CD14-positive monocyte (primary cell): ENCODE measurements around the gene BCCIP. TPM values are rescaled to one million over a fixed set of nuclear protein-coding genes. Genes with fewer than 3 reads are reported as not detected.

Experiments
- DNase-seq, 3 donors: peaks; one replicate each; pipeline ENCODE4 v3.0.0-alpha.2; 2011 to 2022
- H2AFZ ChIP-seq: 2 replicates; pipeline ENCODE4 v1.6.0; 2012; ENCODE audit warnings: mild to moderate bottlenecking, low read depth, low read length, inconsistent platforms; ENCODE audit not compliant: insufficient read depth, poor library complexity, severe bottlenecking
- H3K27ac ChIP-seq, 2 donors: 1 replicate in 1 of 2; 2 replicates in 1 of 2; pipeline ENCODE4 v1.5.1; 2012 to 2013; ENCODE audit warnings: low read length in 2 of 2, control low read depth in 1 of 2, inconsistent platforms in 1 of 2, low read depth in 1 of 2, mild to moderate bottlenecking in 1 of 2
- H3K27me3 ChIP-seq, 2 donors: one replicate each; pipeline versions ENCODE4 v1.6.0 to v1.6.1; 2011 to 2013; ENCODE audit warnings: low read length in 2 of 2; ENCODE audit not compliant: control insufficient read depth in 2 of 2, insufficient read depth in 2 of 2
- H3K36me3 ChIP-seq, 2 donors: replicated peaks in 1 of 2; 1 replicate in 1 of 2; 2 replicates in 1 of 2; pipeline versions ENCODE4 v1.5.1 to v1.6.1; 2012 to 2013; ENCODE audit warnings: low read length in 2 of 2, control low read depth in 1 of 2, inconsistent platforms in 1 of 2, mild to moderate bottlenecking in 1 of 2; ENCODE audit not compliant: insufficient read depth in 2 of 2, control insufficient read depth in 1 of 2
- H3K4me1 ChIP-seq, 2 donors: 1 replicate in 1 of 2; 2 replicates in 1 of 2; pipeline versions ENCODE4 v1.5.1 to v1.6.1; 2012 to 2013; ENCODE audit warnings: low read length in 2 of 2, control low read depth in 1 of 2, inconsistent platforms in 1 of 2, mild to moderate bottlenecking in 1 of 2, moderate library complexity in 1 of 2; ENCODE audit not compliant: insufficient read depth in 2 of 2, control insufficient read depth in 1 of 2
- H3K4me2 ChIP-seq: replicated peaks from 2 replicates; pipeline ENCODE3; 2012; ENCODE audit warnings: low read length, moderate library complexity, mild to moderate bottlenecking; ENCODE audit not compliant: poor library complexity, severe bottlenecking; ENCODE audit errors: extremely low read depth
- H3K4me3 ChIP-seq, 3 experiments: fragments of 200-600 bp in 1 of 3; sonication (generic) in 1 of 3; replicated peaks in 1 of 3; 1 replicate in 2 of 3; 2 replicates in 1 of 3; pipeline ENCODE4 v1.5.1; 2011 to 2013; ENCODE audit warnings: low read length in 3 of 3, mild to moderate bottlenecking in 3 of 3, control low read depth in 2 of 3, low read depth in 2 of 3, inconsistent platforms in 1 of 3, moderate library complexity in 1 of 3
- H3K79me2 ChIP-seq: 2 replicates; pipeline ENCODE4 v1.6.0; 2012; ENCODE audit warnings: mild to moderate bottlenecking, control low read depth, inconsistent platforms, low read length, moderate library complexity; ENCODE audit not compliant: insufficient read depth
- H3K9ac ChIP-seq: 2 replicates; pipeline ENCODE4 v1.6.0; 2017; ENCODE audit warnings: low read length, mild to moderate bottlenecking; ENCODE audit not compliant: insufficient read depth, poor library complexity, severe bottlenecking
- H3K9me3 ChIP-seq, 2 donors: replicated peaks in 1 of 2; 1 replicate in 1 of 2; 2 replicates in 1 of 2; pipeline versions ENCODE4 v1.5.1 to v1.6.1; 2012 to 2013; ENCODE audit warnings: low read length in 2 of 2, control low read depth in 1 of 2; ENCODE audit not compliant: control insufficient read depth in 1 of 2, insufficient read depth in 1 of 2
- H4K20me1 ChIP-seq: 2 replicates; pipeline ENCODE4 v1.6.0; 2012; ENCODE audit warnings: mild to moderate bottlenecking, low read length, control low read depth, moderate library complexity; ENCODE audit not compliant: insufficient read depth
- H3K27ac Mint-ChIP-seq, 7 donors: one replicate each; pipeline ENCODE4 v1.8.0; 2020; ENCODE audit warnings: mild to moderate bottlenecking in 7 of 7, mixed read lengths in 7 of 7, moderate library complexity in 6 of 7, inconsistent platforms in 2 of 7
- H3K27me3 Mint-ChIP-seq, 3 donors: one replicate each; pipeline ENCODE4 v1.8.0; 2021 to 2022; ENCODE audit warnings: low read depth in 3 of 3, mild to moderate bottlenecking in 3 of 3, mixed read lengths in 3 of 3, moderate library complexity in 3 of 3, inconsistent platforms in 1 of 3
- H3K36me3 Mint-ChIP-seq, 2 donors: one replicate each; pipeline ENCODE4 v1.8.0; 2020; ENCODE audit warnings: mixed read lengths in 2 of 2, inconsistent platforms in 1 of 2, mild to moderate bottlenecking in 1 of 2
- H3K4me1 Mint-ChIP-seq: one replicate; pipeline ENCODE4 v1.8.0; 2020; ENCODE audit warnings: mild to moderate bottlenecking, mixed read lengths
- H3K4me3 Mint-ChIP-seq, 2 donors: one replicate each; pipeline ENCODE4 v1.8.0; 2020; ENCODE audit warnings: mild to moderate bottlenecking in 2 of 2, mixed read lengths in 2 of 2, moderate library complexity in 1 of 2
- H3K9me3 Mint-ChIP-seq, 7 donors: one replicate each; pipeline ENCODE4 v1.8.0; 2020 to 2022; ENCODE audit warnings: mixed read lengths in 7 of 7, mild to moderate bottlenecking in 6 of 7, moderate library complexity in 6 of 7, inconsistent platforms in 2 of 7
- CTCF ChIP-seq: fragments of 200-600 bp; IDR thresholded peaks from one replicate; pipeline ENCODE4 v1.8.0; 2022; ENCODE audit warnings: antibody characterized with exemption, mild to moderate bottlenecking
- WGBS: methylation state at CpG from one replicate; pipeline ENCODE4 v1.1.5; 2013; ENCODE audit warnings: missing lambda C conversion rate; ENCODE audit not compliant: insufficient coverage; 5-methylcytosine and 5-hydroxymethylcytosine counted together
- intact Hi-C, 2 donors: fragments of 100-400 bp; cut with micrococcal nuclease; formaldehyde crosslinking; loops; one replicate each; pipeline versions ENCODE4 v1.15.0 to v1.15.1; 2023
- polyA plus RNA-seq, 3 donors: library from polyadenylated mRNA; depleted of rRNA in 1 of 3; unstranded in 2 of 3; stranded (reverse) in 1 of 3; fragments of 300-500 nt in 2 of 3; fragments of >200 nt in 1 of 3; fragmentation: Illumina TruSeq in 2 of 3; gene quantifications; 1 replicate in 2 of 3; 2 replicates in 1 of 3; pipeline ENCODE4 v1.2.3, GENCODE V29; 2012 to 2021

Gene BCCIP
- polyA plus RNA-seq, 3 donors = 16.0 to 61.7 (median 59.3) TPM

DNA sequence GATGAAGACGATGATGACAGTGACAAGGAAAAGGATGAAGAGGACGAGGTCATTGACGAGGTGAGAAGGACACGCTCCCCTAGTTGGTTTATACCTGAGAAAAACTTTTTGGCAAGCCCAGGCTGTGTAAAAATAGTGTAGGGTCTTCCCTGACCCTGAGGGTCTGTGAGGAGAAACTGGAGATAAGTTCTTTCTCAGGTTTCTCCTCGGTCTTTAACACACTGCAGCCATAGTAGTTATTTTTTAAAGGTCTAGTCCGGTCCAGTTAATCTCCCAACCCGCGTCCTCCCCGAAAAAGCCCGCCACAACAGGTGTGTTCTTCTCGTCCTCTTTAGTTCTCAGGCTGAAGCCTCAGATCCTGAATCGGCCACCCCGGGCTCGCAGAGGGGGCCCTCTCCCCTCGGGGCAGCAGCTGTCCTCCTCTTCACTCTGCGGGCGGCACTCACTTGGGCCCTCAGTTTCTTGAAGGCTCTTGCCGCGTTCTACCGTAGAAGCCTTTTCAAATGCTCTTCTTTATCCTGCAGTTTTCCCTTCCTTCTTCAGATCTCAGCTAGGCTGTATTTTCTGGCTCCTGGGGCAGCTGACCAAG, 411 bp downstream of the BCCIP start:
- peak overlapping the region; percentile 84 for H2AFZ ChIP-seq
- H3K4me2 ChIP-seq = peak overlapping the region; percentile 70
- H3K27ac Mint-ChIP-seq = no peak overlapping the region
- intact Hi-C loops = loop anchor here (2.0 to 10.0 kb wide), 6 partner anchors 74 to 669 kb away; partner anchors contain the start of gene FANK1 (in 1 of the 2)
- H4K20me1 ChIP-seq = peaks cover 8% of the 10 kb centered on the region
- peaks cover 21 to 24% of the 10 kb centered on the region in 2 donors for H3K36me3 Mint-ChIP-seq
- no peaks in the 10 kb centered on the region for H3K9me3 Mint-ChIP-seq
- H3K27ac ChIP-seq = peak overlapping the region; percentile 83 to 93
- DNase-seq = no peak
- H3K4me1 Mint-ChIP-seq = peaks cover 32% of the 10 kb centered on the region
- H3K27me3 ChIP-seq = no peaks in the 10 kb centered on the region
- no peak overlapping the region for H3K4me3 Mint-ChIP-seq
- no peak for TF ChIP-seq CTCF
- H3K27me3 Mint-ChIP-seq = no peaks in the 10 kb centered on the region
- peaks cover 46% of the 10 kb centered on the region for H3K79me2 ChIP-seq
- no peaks in the 10 kb centered on the region for H3K9me3 ChIP-seq
- peak overlapping the region; percentile 85 for H3K4me3 ChIP-seq
- H3K9ac ChIP-seq = peak overlapping the region; percentile 84
- 0% methylated on average over 18 of the region's 20 CpGs for WGBS
- peaks cover 17 to 32% of the 10 kb centered on the region in 2 donors for H3K36me3 ChIP-seq
- peaks cover 30 to 33% of the 10 kb centered on the region in 2 donors for H3K4me1 ChIP-seq

DNA sequence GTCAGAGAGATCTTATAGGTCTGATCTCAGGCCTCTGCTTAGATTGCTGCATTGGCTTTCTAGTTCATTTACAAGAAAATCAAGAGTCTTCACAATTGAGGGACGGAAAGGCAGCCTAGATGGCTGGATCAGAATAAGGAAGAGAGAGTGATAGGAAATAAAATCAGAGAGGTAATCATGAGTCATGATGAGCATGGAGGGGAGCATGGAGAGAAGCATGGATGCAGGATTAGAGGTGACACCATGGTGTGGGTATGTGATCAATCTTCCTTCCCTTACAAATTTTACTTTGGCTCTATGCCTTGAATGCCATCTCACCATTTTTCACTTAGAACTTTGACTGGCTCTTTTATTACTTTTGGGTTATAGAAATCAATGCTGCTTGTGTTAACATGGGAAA, 1.4 kb downstream of the BCCIP start:
- peak overlapping the region in 1 of 3 experiments; percentile 85 for H3K4me3 ChIP-seq
- Mint-ChIP-seq H3K4me1 (peaks cover 32% of the 10 kb centered on the region), H3K9me3 (no peaks in the 10 kb centered on the region), H3K27me3 (no peaks in the 10 kb centered on the region), H3K4me3 (no peak overlapping the region), H3K27ac (no peak overlapping the region), H3K36me3 (peaks cover 31 to 34% of the 10 kb centered on the region in 2 donors)
- H3K27ac ChIP-seq = no peak overlapping the region
- H2AFZ ChIP-seq = no peak overlapping the region
- DNase-seq = no peak
- H4K20me1 ChIP-seq = peaks cover 14% of the 10 kb centered on the region
- peak overlapping the region; percentile 10 for H3K9ac ChIP-seq
- H3K79me2 ChIP-seq = peaks cover 46% of the 10 kb centered on the region
- no CpG with 5 or more reads among the region's 1 CpG for WGBS
- no peak for TF ChIP-seq CTCF
- H3K27me3 ChIP-seq = no peaks in the 10 kb centered on the region
- peaks cover 26 to 42% of the 10 kb centered on the region in 2 donors for H3K36me3 ChIP-seq
- H3K9me3 ChIP-seq = no peaks in the 10 kb centered on the region
- intact Hi-C loops = loop anchor here (5.0 to 10.0 kb wide), 5 partner anchors 73 to 670 kb away; partner anchors contain the start of gene FANK1 (in 1 of the 2)
- peaks cover 30 to 33% of the 10 kb centered on the region in 2 donors for H3K4me1 ChIP-seq
- H3K4me2 ChIP-seq = peak overlapping the region; percentile 70
